Thyroid gland (tissue), 4 donors: ENCODE measurements around the gene RGS19. TPM values are rescaled to one million over a fixed set of nuclear protein-coding genes. Genes with fewer than 3 reads are reported as not detected.
"Not testable (repeated sequence)": the region's sequence is repeated elsewhere in the genome, so short reads cannot be mapped to it uniquely, and the experiment has no call there.

Experiments
- DNase-seq, 2 donors: peaks; one replicate each; pipeline ENCODE4 v3.0.0-alpha.2; 2019
- H3K27ac ChIP-seq, 3 donors: fragments of 200-600 bp; sonication (generic); 1 replicate in 2 of 3; 2 replicates in 1 of 3; pipeline ENCODE4 v1.5.1; 2016 to 2019; ENCODE audit warnings: mild to moderate bottlenecking in 1 of 3, moderate library complexity in 1 of 3
- H3K27me3 ChIP-seq: fragments of 200-600 bp; sonication (generic); one replicate; pipeline ENCODE4 v1.5.1; 2019
- H3K36me3 ChIP-seq, 2 donors: fragments of 200-600 bp; sonication (generic); one replicate each; pipeline ENCODE4 v1.5.1; 2016 to 2019
- H3K4me1 ChIP-seq, 2 donors: fragments of 200-600 bp; sonication (generic); one replicate each; pipeline ENCODE4 v1.5.1; 2017 to 2019
- H3K4me3 ChIP-seq, 3 donors: fragments of 200-600 bp; sonication (generic); replicated peaks in 1 of 3; 1 replicate in 2 of 3; 2 replicates in 1 of 3; pipeline ENCODE4 v1.5.1; 2016; ENCODE audit warnings: mild to moderate bottlenecking in 1 of 3
- H3K9me3 ChIP-seq: fragments of 200-600 bp; sonication (generic); one replicate; pipeline ENCODE4 v1.5.1; 2017
- CTCF ChIP-seq, 6 experiments: fragments of 200-600 bp in 3 of 6; fragments of 450-650 bp in 3 of 6; sonication (generic) in 3 of 6; IDR thresholded peaks; one replicate each; pipeline ENCODE4 v1.5.1; 2016 to 2019; ENCODE audit warnings: antibody characterized with exemption in 6 of 6, mild to moderate bottlenecking in 2 of 6, inconsistent platforms in 1 of 6, moderate library complexity in 1 of 6
- POLR2A ChIP-seq, 2 donors: fragments of 450-650 bp; IDR thresholded peaks; one replicate each; pipeline ENCODE4 v1.6.1; 2017; ENCODE audit warnings: antibody characterized with exemption in 2 of 2, mild to moderate bottlenecking in 2 of 2, moderate library complexity in 1 of 2
- WGBS, 2 donors: methylation state at CpG; one replicate each; pipeline ENCODE4 v1.1.5; 2017; 5-methylcytosine and 5-hydroxymethylcytosine counted together
- intact Hi-C: fragments of 100-400 bp; cut with DNase I; formaldehyde crosslinking; loops from one replicate; pipeline ENCODE4 v1.15.1; 2023
- total RNA-seq, 4 donors: library from RNA; depleted of rRNA; stranded (reverse); fragments of >200 nt; gene quantifications; one replicate each; pipeline ENCODE4 v1.2.3, GENCODE V29; 2016

RGS19 gene
- total RNA-seq, 4 donors from 2014 or later: 10.5 to 17.2 (median 13.4) TPM

DNA sequence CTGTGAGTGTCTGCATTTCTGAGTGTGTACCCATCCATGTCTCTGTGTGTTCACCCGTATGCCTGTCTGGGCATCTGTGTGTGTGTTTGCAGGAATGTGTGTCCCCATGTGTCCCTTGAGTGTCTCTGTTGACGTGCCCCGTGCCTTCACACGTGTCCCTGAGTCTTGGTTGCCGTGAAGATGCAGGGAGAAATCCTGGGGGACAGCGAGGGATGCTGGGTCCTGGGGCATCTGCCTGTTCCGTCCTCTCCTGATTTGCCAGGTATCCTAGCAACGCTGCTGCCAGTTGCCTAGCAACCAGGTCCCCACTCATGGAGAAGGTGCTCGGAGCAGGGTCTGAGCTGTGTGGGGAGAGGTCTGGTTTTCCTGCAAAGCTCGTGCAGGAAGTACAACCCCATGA is 10.8 kb upstream of the RGS19 start:
- intact Hi-C loops: no loop called here
- no peak for DNase-seq
- Histone ChIP-seq H3K27me3 (no peaks in the 10 kb centered on the region), H3K4me3 (no peak overlapping the region), H3K9me3 (no peaks in the 10 kb centered on the region), H3K27ac (no peak overlapping the region), H3K36me3 (no peaks in the 10 kb centered on the region), H3K4me1 (no peaks in the 10 kb centered on the region)
- 55 to 67% methylated on average over 5 to 10 of the region's 10 CpGs for WGBS, 2 donors
- TF ChIP-seq CTCF (IDR thresholded peaks at IDR 0.05) (no peak), POLR2A (IDR thresholded peaks at IDR 0.05) (no peak)

GRCh38 chr20:64088586-64088985 is 9.3 kb upstream of the RGS19 start:
- H3K27ac ChIP-seq, H3K4me3 ChIP-seq, H3K27me3 ChIP-seq, intact Hi-C loops, H3K9me3 ChIP-seq, H3K36me3 ChIP-seq, DNase-seq: not testable (repeated sequence)
- H3K4me1 ChIP-seq: peaks cover 0 to 13% of the 10 kb centered on the region in 2 donors

GRCh38 chr20:64087226-64087825 is 8.0 kb upstream of the RGS19 start:
- intact Hi-C loops, H3K36me3 ChIP-seq, H3K9me3 ChIP-seq, H3K4me3 ChIP-seq, DNase-seq, H3K27me3 ChIP-seq, H3K27ac ChIP-seq: not testable (repeated sequence)
- WGBS, 2 donors: 99 to 100% methylated on average over 6 to 10 of the region's 36 CpGs
- peaks cover 0 to 22% of the 10 kb centered on the region in 2 donors for H3K4me1 ChIP-seq

DNA sequence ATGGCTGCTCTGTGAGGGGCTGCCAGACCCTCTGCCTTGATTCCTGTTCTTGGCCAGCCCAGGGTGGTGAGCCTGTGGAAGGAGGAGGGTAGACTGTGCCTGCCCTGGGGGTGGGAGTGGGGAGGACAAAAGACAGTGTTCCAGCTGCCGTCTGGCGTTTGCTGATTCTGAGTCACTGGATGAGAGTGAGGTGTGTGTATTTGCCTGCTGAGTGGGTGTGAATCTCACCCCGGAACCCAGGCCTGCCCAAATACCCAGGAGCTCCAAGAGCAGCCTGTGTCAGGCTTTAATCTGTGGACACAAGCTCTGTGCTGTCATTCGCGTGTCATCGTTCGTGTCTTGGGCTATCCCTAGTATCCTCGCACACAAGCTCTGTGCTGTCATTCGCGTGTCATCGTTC is 7.5 kb upstream of the RGS19 start:
- no peak for TF ChIP-seq POLR2A (IDR thresholded peaks at IDR 0.05)
- no peak overlapping the region for H3K4me3 ChIP-seq
- H3K27ac ChIP-seq: no peak overlapping the region
- peaks cover 0 to 22% of the 10 kb centered on the region in 2 donors for H3K4me1 ChIP-seq
- WGBS, 2 donors: 96 to 97% methylated on average over 11 of the region's 11 CpGs
- H3K9me3 ChIP-seq: no peaks in the 10 kb centered on the region
- intact Hi-C loops: no loop called here
- no peaks in the 10 kb centered on the region for H3K27me3 ChIP-seq
- DNase-seq: no peak
- no peaks in the 10 kb centered on the region for H3K36me3 ChIP-seq

DNA sequence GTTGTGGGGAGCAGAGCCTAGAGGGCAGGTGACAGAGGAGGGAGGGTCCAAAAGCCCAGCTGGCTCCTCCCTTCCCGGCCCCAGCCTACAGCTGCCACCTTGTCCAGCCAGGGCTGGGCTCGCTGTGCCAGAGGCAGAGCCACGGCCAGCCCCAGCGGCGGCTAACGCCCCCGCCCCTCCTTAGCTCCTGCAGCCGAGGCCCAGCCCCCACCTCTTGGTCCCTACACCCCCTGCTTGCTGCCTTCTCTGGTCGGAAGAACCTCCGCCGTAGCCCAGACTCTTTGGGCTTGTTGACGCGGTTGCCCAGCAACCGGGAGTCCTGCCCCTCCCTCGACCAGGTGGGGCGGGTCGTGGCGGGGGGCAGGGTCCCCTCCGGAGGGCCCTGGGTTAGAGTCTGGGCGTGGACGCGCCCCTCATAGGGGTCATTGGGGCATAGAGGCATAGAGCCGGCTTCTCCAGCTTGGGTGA is 5.4 kb upstream of the RGS19 start:
- WGBS, 2 donors: 0% methylated on average over 1 to 6 of the region's 23 CpGs
- H3K27me3 ChIP-seq: no peaks in the 10 kb centered on the region
- H3K9me3 ChIP-seq: no peaks in the 10 kb centered on the region
- TF ChIP-seq CTCF (IDR thresholded peaks at IDR 0.05) (no peak), POLR2A (IDR thresholded peaks at IDR 0.05) (no peak)
- H3K27ac ChIP-seq: no peak overlapping the region
- H3K4me3 ChIP-seq: no peak overlapping the region
- intact Hi-C loops: no loop called here
- peaks cover 0 to 22% of the 10 kb centered on the region in 2 donors for H3K4me1 ChIP-seq
- no peaks in the 10 kb centered on the region for H3K36me3 ChIP-seq
- no peak for DNase-seq

GRCh38 chr20:64083804-64084684 is 4.7 kb upstream of the RGS19 start, which contains the start of gene LKAAEAR1:
TSS of gene LKAAEAR1 (minus strand) at chr20:64084398. CDS start at chr20:64084219, 179 bp downstream.
- intact Hi-C loops: no loop called here
- Histone ChIP-seq H3K36me3 (no peaks in the 10 kb centered on the region), H3K4me3 (peak within 1 kb of the TSS in 1 of 3 donors; percentile 44), H3K4me1 (peaks cover 3 to 26% of the 10 kb centered on the region in 2 donors), H3K27ac (no peak within 1 kb of the TSS), H3K9me3 (no peaks in the 10 kb centered on the region), H3K27me3 (no peaks in the 10 kb centered on the region)
- TF ChIP-seq POLR2A (IDR thresholded peaks at IDR 0.05) (no peak), CTCF (IDR thresholded peaks at IDR 0.05) (no peak)
- WGBS, 2 donors: 7 to 18% methylated on average over 8 to 17 of the region's 86 CpGs
- DNase-seq: no peak
